ENCODE measurements around the gene ZNF74.
"Not testable (repeated sequence)": the region's sequence is repeated elsewhere in the genome, so short reads cannot be mapped to it uniquely, and the experiment has no call there.

The ZNF74 gene

GRCh38 chr22:20376281-20376680, 17.7 kb upstream of the ZNF74 start:
- H3K4me3 ChIP-seq (ENCODE audit: low read length): not testable (repeated sequence)

- not testable (repeated sequence) for H3K4me3 ChIP-seq (ENCODE audit: low read length)
These were observed 17.0 kb upstream of the ZNF74 start for GRCh38 chr22:20376983-20377382.

- TF ChIP-seq ZNF274 (IDR thresholded peaks at IDR 0.05; ENCODE audit: low read depth, low read length): no peak
- H3K4me3 ChIP-seq (ENCODE audit: low read length): no peak overlapping the region
These were observed 15.8 kb upstream of the ZNF74 start for GRCh38 chr22:20378110-20378509.

DNA sequence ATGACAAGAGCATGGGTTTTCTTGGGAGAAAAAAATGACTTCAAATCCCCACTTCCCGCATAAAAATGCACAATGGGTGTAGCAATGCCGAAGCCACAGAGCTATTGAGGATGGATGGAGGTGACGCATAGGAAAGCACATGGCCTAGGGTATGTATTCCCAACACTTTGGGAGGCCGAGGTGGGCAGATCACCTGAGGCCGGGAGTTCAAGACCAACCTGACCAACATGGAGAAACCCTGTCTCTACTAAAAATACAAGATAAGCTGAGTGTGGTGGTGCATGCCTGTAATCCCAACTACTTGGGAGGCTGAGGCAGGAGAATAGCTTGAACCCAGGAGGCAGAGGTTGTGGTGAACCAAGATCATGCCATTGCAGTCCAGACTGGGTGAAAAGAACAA, 15.3 kb upstream of the ZNF74 start:
- not testable (repeated sequence) for H3K4me3 ChIP-seq (ENCODE audit: low read length)

DNA sequence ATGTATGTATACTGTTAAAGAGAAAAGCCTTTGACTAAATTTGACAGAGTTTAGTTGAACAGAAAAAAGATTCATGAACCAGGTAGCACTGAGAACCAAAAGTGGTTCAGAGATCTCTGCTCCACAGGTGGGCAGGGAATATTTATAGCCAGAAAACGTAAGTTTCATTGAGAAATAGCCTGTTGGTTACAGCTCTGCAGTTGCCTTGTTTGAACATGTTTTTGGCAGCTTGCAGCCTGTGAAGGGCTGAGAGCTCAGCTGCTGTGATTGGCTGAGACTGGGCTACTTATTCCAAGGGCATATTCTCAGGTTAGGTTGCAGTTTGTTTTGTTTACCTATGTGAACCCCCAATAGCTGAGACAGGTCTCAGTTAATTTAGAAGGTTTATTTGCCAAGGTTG, 13.5 kb upstream of the ZNF74 start:
- TF ChIP-seq ZNF274 (IDR thresholded peaks at IDR 0.05; ENCODE audit: low read depth, low read length): no peak
- H3K4me3 ChIP-seq (ENCODE audit: low read length): no peak overlapping the region

DNA sequence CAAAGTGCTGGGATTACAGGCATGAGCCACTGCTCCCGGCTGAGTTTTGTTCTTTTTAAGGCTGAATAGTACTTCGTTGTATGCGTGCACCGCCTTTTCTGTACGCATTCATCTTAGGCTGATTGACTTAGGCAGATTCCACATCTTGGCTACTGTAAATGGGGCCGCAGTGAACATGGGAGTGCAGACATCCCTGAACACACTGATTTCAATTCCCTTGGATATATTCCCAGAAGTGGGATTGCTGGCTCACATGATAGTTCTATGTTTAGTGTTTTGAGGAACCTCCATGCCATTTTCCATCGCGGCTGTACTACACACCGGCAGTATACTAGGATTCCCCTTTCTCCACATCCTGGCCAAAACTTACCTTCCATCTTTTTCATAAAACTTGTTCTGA, 10.4 kb upstream of the ZNF74 start:
- TF ChIP-seq ZNF274 (IDR thresholded peaks at IDR 0.05; ENCODE audit: low read depth, low read length): no peak
- H3K4me3 ChIP-seq (ENCODE audit: low read length): no peak overlapping the region

- no peak for TF ChIP-seq ZNF274 (IDR thresholded peaks at IDR 0.05; ENCODE audit: low read depth, low read length)
- no peak overlapping the region for H3K4me3 ChIP-seq (ENCODE audit: low read length)
These were observed 9.8 kb upstream of the ZNF74 start for GRCh38 chr22:20384171-20384570.

GRCh38 chr22:20384865-20385264, 9.1 kb upstream of the ZNF74 start:
- H3K4me3 ChIP-seq (ENCODE audit: low read length): no peak overlapping the region
- no peak for TF ChIP-seq ZNF274 (IDR thresholded peaks at IDR 0.05; ENCODE audit: low read depth, low read length)

- no peak for TF ChIP-seq ZNF274 (IDR thresholded peaks at IDR 0.05; ENCODE audit: low read depth, low read length)
- H3K4me3 ChIP-seq (ENCODE audit: low read length): no peak overlapping the region
These were observed 7.6 kb upstream of the ZNF74 start for GRCh38 chr22:20386336-20386735.

GRCh38 chr22:20386972-20387371, 7.0 kb upstream of the ZNF74 start:
- TF ChIP-seq ZNF274 (IDR thresholded peaks at IDR 0.05; ENCODE audit: low read depth, low read length): no peak
- H3K4me3 ChIP-seq (ENCODE audit: low read length): no peak overlapping the region

DNA sequence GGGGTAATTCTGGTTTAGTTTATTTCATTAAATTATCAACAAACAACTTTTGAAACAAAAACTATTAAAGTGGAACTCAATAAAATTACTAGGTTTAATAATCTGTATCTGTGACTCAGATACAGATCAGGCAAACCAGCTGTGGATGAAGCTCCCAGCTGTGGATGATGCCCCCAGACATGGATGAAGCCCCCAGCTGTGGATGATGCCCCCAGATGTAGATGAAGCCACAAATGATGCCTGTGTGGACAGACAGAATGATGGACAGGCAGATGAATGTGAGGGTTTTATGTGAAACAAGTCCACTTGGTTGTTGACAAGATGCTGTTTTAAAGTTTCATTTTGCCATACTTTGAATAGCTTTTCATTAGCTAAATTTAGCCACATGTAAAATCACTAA, 5.8 kb upstream of the ZNF74 start:
- no peak overlapping the region for H3K4me3 ChIP-seq (ENCODE audit: low read length)
- no peak for TF ChIP-seq ZNF274 (IDR thresholded peaks at IDR 0.05; ENCODE audit: low read depth, low read length)

DNA sequence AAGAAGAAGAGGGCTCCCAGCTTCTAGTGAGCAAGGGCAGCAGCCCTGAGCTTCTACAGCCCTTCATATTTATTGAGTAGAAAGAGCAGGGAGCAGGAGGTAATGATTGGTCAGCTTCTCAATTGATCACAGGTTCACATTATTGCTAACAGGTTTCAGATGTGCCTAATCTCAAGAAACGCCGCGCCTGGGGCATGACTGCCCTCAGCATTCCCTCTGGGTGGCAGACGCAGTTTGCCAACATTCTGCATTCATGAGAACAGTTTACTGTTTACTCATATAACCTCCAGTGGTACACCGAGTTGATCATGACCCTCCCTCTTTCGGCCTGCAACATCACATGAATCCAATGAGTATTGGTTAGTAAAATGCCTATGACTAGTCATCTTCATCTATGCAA, 4.7 kb upstream of the ZNF74 start:
- H3K4me3 ChIP-seq (ENCODE audit: low read length): no peak overlapping the region
- TF ChIP-seq ZNF274 (IDR thresholded peaks at IDR 0.05; ENCODE audit: low read depth, low read length): no peak

DNA sequence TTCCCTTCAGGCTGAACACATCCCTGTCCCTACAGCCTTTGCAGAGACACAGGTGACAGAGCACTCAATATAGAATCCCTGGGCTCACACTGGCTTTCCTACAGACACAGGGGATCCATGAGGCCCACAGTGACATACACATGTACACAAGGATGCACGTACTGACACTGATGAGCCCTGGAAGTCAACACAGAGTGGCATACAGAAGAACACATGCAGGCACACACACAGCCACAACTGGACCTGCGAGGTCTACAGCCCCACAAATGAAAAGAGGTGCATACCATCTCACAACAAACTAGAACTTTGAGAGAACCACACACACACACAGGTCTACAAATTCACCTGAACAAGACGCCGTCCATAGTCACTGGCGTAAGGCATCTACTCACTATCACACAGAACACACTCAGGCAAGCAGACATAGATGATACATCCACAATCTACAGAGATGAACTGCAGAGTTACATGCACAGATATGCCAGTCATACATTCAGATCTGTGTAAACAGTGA, 3.5 kb upstream of the ZNF74 start:
- TF ChIP-seq ZNF274 (IDR thresholded peaks at IDR 0.05; ENCODE audit: low read depth, low read length): no peak
- no peak overlapping the region for H3K4me3 ChIP-seq (ENCODE audit: low read length)

DNA sequence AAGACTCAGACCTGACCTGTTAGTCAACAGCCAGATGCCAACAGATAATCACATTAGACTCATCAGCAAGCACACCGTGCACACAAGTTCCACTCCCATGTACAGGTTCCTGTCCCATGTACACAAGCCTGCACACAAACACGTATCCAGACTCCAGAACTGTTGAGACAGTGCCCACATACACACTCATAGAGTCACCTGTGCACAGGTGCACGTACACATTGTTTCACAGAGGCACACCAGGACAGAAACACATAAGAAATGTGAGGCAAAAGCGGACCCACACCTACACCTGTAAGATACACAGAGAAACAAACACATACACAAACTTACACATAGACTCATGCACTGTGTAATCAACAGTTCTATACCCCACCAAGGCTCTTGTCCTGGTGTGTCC, 2.7 kb upstream of the ZNF74 start:
- TF ChIP-seq ZNF274 (IDR thresholded peaks at IDR 0.05; ENCODE audit: low read depth, low read length): no peak
- H3K4me3 ChIP-seq (ENCODE audit: low read length): no peak overlapping the region

- not testable (repeated sequence) for H3K4me3 ChIP-seq (ENCODE audit: low read length)
These were observed 1.5 kb upstream of the ZNF74 start for GRCh38 chr22:20392365-20392881.

GRCh38 chr22:20392983-20393704, 807 bp upstream of the ZNF74 start:
- H3K4me3 ChIP-seq (ENCODE audit: low read length): peak overlapping the region; percentile 78; the same call in 1 of the 2 replicates

More at GRCh38 chr22:20392983-20393704, 807 bp upstream of the ZNF74 start:
- no peak for TF ChIP-seq ZNF274 (IDR thresholded peaks at IDR 0.05; ENCODE audit: low read depth, low read length)

Data from GM08714 (cell line).